DMS53 treated with DMSO at 0.1 percent for 48 hours (cell line): ENCODE data around the gene SEM1.
"Not testable (repeated sequence)": the region's sequence is repeated elsewhere in the genome, so short reads cannot be mapped to it uniquely, and the experiment has no call there.

Experiments used
- DNase-seq: peaks from one replicate; lab custom pipeline; 2025; ENCODE audit not compliant: unreplicated experiment; lab: John Stamatoyannopoulos, UW

Gene SEM1

DNA sequence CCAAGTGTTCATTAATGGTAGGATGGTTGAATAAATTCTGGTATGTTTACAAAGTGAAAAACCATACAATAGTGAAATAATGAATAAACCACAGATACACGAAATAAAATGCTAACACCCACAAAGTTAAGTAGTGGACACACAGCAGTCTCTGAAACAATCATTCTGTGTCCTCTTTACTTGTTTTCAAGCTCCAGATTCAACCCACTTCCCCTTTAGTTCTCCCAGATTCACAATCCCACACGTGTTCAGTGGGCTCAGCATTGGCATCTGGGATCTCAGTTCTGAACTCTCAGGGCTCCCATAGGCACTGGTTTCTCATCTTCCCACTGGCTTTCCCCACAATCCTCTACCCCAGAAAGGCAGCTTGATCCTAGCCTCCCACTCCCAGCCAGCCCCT is 44.9 kb downstream of the SEM1 start:
- DNase-seq: no peak

DNA sequence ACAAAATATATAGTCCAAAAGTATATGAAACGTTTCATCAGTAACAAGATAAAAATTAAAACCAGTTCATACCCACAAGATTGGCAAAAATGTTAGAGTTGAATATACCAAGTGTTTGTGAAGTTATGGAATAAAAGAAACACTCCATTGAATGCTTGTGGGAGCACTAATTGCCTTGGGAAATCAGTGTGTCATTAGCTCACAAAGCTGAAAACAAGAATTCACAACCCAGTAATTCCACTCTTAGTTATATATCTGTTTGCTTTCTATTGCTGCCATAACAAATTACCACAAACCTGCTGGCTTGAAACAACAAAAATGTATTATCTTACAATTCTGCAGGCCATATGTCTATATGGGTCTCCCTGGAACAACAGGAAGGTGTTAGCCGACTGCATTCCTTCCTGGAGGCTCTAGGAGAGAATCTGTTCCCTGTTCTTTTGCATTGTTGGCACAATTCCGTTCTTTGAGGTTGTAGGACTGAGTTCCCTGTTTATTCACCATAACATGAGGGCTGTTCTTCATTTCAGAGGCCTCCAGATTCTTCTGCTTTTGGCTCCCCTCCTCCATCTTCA is 45.7 kb downstream of the SEM1 start:
- no peak for DNase-seq

- DNase-seq: no peak
These were observed 46.2 kb downstream of the SEM1 start for GRCh38 chr7:96663457-96663856.

- DNase-seq: not testable (repeated sequence)
These were observed 47.5 kb downstream of the SEM1 start for GRCh38 chr7:96662151-96662550.

DNA sequence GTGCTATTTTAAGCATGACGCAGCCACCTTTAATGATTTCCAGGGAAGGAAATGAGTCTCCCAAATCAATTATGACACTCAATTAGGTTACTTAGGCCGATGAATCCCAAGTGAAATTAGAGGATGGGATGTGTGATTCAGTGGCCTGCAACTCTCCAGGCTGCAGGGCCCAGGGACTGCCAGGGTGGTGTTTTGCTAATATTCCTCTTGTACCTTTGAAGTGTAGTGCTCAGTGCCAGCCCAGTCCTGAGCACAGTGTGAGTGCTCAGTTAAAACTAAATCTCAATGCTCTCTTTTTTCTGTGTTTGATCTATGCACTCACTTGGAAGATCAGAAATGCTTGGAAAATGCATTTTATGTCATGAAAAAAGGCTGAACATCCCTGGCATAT is 51.6 kb downstream of the SEM1 start:
- DNase-seq: no peak

- DNase-seq: no peak
These were observed 52.2 kb downstream of the SEM1 start for GRCh38 chr7:96657347-96658021.

- no peak for DNase-seq
These were observed 53.7 kb downstream of the SEM1 start for GRCh38 chr7:96655956-96656355.

GRCh38 chr7:96654630-96655188 is 54.9 kb downstream of the SEM1 start:
- DNase-seq: no peak

- no peak for DNase-seq
These were observed 59.7 kb downstream of the SEM1 start for GRCh38 chr7:96649981-96650380.

DNA sequence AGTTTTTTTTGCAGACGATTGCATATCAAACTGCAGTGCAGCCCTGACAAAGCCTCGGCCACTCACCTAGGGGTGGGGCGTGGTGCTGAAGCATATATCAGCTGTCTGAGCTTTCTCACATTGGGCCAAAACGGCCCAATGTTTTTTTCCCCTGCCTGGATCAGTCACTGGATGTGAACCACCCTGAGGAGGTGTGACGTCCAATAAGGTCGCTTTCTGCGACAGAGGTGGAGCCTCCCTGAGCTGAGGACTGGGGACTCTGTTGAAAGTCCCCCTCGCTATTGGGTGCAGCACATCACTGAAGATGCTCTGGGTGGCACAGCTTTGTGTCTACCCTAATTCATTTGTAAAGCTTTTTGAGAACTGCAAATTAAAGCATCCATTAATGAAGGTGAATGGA is 60.9 kb downstream of the SEM1 start:
- no peak for DNase-seq

- no peak for DNase-seq
These were observed 61.9 kb downstream of the SEM1 start for GRCh38 chr7:96647733-96648132.

- DNase-seq: no peak
These were observed 64.6 kb downstream of the SEM1 start for GRCh38 chr7:96645084-96645483.

- DNase-seq: not testable (repeated sequence)
These were observed 66.2 kb downstream of the SEM1 start for GRCh38 chr7:96643436-96643835.

GRCh38 chr7:96640054-96640453 is 69.6 kb downstream of the SEM1 start:
- no peak for DNase-seq
